Coronary artery (tissue), 2 donors: Measurements from ENCODE around the gene UBE2H.
"Not testable (repeated sequence)": the region's sequence is repeated elsewhere in the genome, so short reads cannot be mapped to it uniquely, and the experiment has no call there.

Source experiments
- DNase-seq: peaks from one replicate; pipeline ENCODE4 v3.0.0-alpha.2; 2017; ENCODE audit warnings: low spot score
- H3K27ac ChIP-seq, 2 donors: fragments of 200-600 bp; sonication (generic); one replicate each; pipeline ENCODE4 v1.5.1; 2016 to 2019
- H3K4me3 ChIP-seq: fragments of 200-600 bp; sonication (generic); 2 replicates; pipeline ENCODE4 v1.5.1; 2016; ENCODE audit warnings: mild to moderate bottlenecking, moderate library complexity
- TF ChIP-seq, protein P1 (sequence below): fragments of 200-600 bp; sonication (generic); IDR thresholded peaks from one replicate; pipeline ENCODE4 v1.5.1; 2019; ENCODE audit warnings: antibody characterized with exemption

The UBE2H gene

GRCh38 chr7:129875160-129875559, 77.6 kb downstream of the UBE2H start:
- DNase-seq: no peak
- TF ChIP-seq, protein P1, sequence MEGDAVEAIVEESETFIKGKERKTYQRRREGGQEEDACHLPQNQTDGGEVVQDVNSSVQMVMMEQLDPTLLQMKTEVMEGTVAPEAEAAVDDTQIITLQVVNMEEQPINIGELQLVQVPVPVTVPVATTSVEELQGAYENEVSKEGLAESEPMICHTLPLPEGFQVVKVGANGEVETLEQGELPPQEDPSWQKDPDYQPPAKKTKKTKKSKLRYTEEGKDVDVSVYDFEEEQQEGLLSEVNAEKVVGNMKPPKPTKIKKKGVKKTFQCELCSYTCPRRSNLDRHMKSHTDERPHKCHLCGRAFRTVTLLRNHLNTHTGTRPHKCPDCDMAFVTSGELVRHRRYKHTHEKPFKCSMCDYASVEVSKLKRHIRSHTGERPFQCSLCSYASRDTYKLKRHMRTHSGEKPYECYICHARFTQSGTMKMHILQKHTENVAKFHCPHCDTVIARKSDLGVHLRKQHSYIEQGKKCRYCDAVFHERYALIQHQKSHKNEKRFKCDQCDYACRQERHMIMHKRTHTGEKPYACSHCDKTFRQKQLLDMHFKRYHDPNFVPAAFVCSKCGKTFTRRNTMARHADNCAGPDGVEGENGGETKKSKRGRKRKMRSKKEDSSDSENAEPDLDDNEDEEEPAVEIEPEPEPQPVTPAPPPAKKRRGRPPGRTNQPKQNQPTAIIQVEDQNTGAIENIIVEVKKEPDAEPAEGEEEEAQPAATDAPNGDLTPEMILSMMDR: no peak
- Histone ChIP-seq H3K27ac (no peak overlapping the region), H3K4me3 (no peak overlapping the region)

GRCh38 chr7:129874722-129875121, 78.0 kb downstream of the UBE2H start:
- Histone ChIP-seq H3K4me3 (no peak overlapping the region), H3K27ac (no peak overlapping the region)
- no peak for DNase-seq
- TF ChIP-seq, protein P1: no peak

DNA sequence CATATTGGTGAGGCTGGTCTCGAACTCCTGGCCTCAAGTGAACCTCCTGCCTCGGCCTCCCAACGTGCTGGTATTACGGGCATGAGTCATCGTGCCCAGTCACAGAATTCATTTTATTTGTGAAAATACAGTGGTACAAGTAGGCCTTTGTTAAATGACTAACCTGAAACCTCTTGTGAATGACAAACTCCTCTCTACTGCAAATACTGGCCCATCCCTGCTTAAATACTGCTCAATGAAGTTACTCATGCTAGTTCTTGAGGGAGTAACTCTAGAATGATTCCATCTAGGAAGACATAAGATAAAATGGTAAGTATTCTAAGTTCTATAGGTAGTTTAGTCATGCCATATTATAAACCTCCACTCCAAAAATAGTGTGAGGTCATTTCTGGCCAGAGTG, 80.7 kb downstream of the UBE2H start:
- DNase-seq: no peak
- TF ChIP-seq, protein P1: no peak
- Histone ChIP-seq H3K27ac (no peak overlapping the region), H3K4me3 (no peak overlapping the region)

GRCh38 chr7:129870668-129871067, 82.1 kb downstream of the UBE2H start:
- H3K4me3 ChIP-seq: no peak overlapping the region
- DNase-seq: no peak
- H3K27ac ChIP-seq: peak overlapping the region; percentile 12 to 47
- TF ChIP-seq, protein P1: no peak

GRCh38 chr7:129866251-129866650, 86.5 kb downstream of the UBE2H start:
- Histone ChIP-seq H3K4me3 (no peak overlapping the region), H3K27ac (peak overlapping the region; percentile 83 to 90)
- no peak for DNase-seq
- TF ChIP-seq, protein P1: no peak

- DNase-seq: no peak
- peak overlapping the region; percentile 83 to 90 for H3K27ac ChIP-seq
- H3K4me3 ChIP-seq: no peak overlapping the region
- TF ChIP-seq, protein P1: no peak
Observed at GRCh38 chr7:129865925-129866201, 86.9 kb downstream of the UBE2H start.

DNA sequence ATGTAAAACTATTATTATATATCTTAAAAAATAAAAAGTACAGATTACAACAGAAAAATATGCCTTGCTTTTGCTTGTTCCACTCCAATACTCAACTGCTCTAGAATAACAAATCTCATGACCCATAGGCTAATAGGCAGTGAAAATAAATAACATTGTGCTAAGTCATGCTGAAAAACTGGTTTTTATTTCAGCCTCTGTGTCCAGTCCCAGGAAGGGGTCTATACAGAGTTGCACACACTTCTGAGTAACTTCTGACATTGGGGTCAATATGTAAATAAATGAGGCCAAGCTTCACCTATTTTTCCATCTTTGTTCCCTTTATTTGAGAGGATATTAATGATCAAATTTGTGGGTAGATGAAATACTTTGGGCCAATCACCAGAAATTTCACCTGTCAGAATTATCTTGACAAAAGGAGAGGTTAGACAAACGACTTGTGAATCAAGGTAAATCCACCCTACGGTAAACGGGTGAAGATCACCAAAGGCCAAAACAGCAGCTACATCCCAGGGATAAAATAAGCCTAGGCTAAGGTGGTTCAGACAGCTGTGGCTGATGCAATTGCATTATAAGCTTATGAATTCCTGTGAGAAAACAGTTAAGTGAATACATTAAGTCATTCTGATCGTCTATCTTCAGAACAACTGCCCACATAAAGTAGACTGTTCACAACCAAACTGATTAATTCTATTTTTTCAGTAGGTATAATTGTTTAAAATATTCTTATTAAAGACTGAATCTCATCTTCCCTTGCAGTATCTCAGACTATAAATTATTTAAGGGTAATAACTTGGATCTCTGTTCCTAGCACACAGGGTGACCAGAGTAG, 87.5 kb downstream of the UBE2H start:
- H3K27ac ChIP-seq: peak overlapping the region; percentile 83 to 90

GRCh38 chr7:129864676-129865075, 88.1 kb downstream of the UBE2H start:
- Histone ChIP-seq H3K4me3 (peak overlapping the region; percentile 38), H3K27ac (peak overlapping the region; percentile 83 to 90)
- not testable (repeated sequence) for DNase-seq

More for the DNA sequence above, 87.5 kb downstream of the UBE2H start:
- DNase-seq: no peak
- TF ChIP-seq, protein P1: no peak
- H3K4me3 ChIP-seq: no peak overlapping the region
